HCT116 (cell line): Measurements from ENCODE around the gene PBX1. TPM values are rescaled to one million over a fixed set of nuclear protein-coding genes. Genes with fewer than 3 reads are reported as not detected.

ENCODE experiments used
- ATAC-seq: fragments of 200-7000 bp; cut with Tn5 transposase; 2 replicates; pipeline ENCODE4 v1.9.1; 2020; ENCODE audit warnings: mild to moderate bottlenecking, moderate library complexity
- BruUV-seq: library from RNA; stranded (reverse); fragments of 400-500 nt; replicated peaks from 2 replicates; lab custom pipeline; 2021; lab: Mats Ljungman, UMichigan
- CTCF ChIA-PET: fragments of 300-600 bp; sonication (Branson Sonifier 250); formaldehyde crosslinking; loops from one replicate; lab custom pipeline; 2021; ENCODE audit warnings: antibody characterized with exemption; lab: Charles Lee
- POLR2A ChIA-PET: fragments of 300-600, 350-600 bp; sonication (Branson Sonifier 250); formaldehyde crosslinking; loops from one replicate; lab custom pipeline; 2021; ENCODE audit warnings: antibody characterized with exemption; lab: Charles Lee
- RAD21 ChIA-PET, 2 experiments: fragments of 300-600 bp; sonication (Branson Sonifier 250); formaldehyde crosslinking; loops; one replicate each; lab custom pipeline; 2023; ENCODE audit warnings: low total read pairs in 2 of 2; ENCODE audit not compliant: uncharacterized antibody in 2 of 2, unreplicated experiment in 2 of 2, low non-redundant PET in 1 of 2; lab: Charles Lee
- DNase-seq: peaks from one replicate; pipeline ENCODE4 v3.0.0-alpha.2; 2010; ENCODE audit warnings: low read depth, low spot score
- H2AFZ ChIP-seq: fragments of 200-600 bp; shearing (Covaris generic), sonication (generic); 2 replicates; pipeline ENCODE4 v1.6.1; 2017; ENCODE audit warnings: low read depth, mixed run types, mixed read lengths, antibody characterized with exemption, low read length; ENCODE audit not compliant: poor library complexity, severe bottlenecking
- H3K27ac ChIP-seq: 2 replicates; pipeline ENCODE4 v1.5.1; 2012; ENCODE audit warnings: low read depth, low read length
- H3K27me3 ChIP-seq: fragments of 200-600 bp; sonication (generic); 2 replicates; pipeline ENCODE4 v1.6.1; 2016; ENCODE audit warnings: mixed run types, low read length, mixed read lengths; ENCODE audit not compliant: insufficient read depth
- H3K36me3 ChIP-seq, 2 experiments: fragments of 200-500 bp in 1 of 2; fragments of 200-600 bp in 1 of 2; sonication (Bioruptor generic) in 1 of 2; sonication (generic) in 1 of 2; 2 replicates each; pipeline versions ENCODE4 v1.5.1 to v1.6.1; 2014 to 2016; ENCODE audit warnings: low read length in 2 of 2, inconsistent platforms in 1 of 2, mixed read lengths in 1 of 2, mixed run types in 1 of 2; ENCODE audit not compliant: insufficient read depth in 2 of 2, control insufficient read depth in 1 of 2
- H3K4me1 ChIP-seq, 2 experiments: fragments of 200-600 bp in 1 of 2; sonication (generic) in 1 of 2; 2 replicates each; pipeline versions ENCODE4 v1.5.1 to v1.6.1; 2012 to 2017; ENCODE audit warnings: low read length in 2 of 2, inconsistent platforms in 1 of 2, mild to moderate bottlenecking in 1 of 2, mixed read lengths in 1 of 2, mixed run types in 1 of 2, moderate library complexity in 1 of 2; ENCODE audit not compliant: insufficient read depth in 2 of 2, control insufficient read depth in 1 of 2
- H3K4me2 ChIP-seq: fragments of 200-600 bp; sonication (generic); 2 replicates; pipeline ENCODE4 v1.6.1; 2017; ENCODE audit warnings: mixed run types, low read length, mixed read lengths
- H3K4me3 ChIP-seq, 2 experiments: fragments of 200-600 bp in 1 of 2; sonication (generic) in 1 of 2; replicated peaks in 1 of 2; 2 replicates each; pipeline ENCODE4 v1.5.1; 2011 to 2016; ENCODE audit warnings: low read length in 2 of 2, control low read depth in 1 of 2, low read depth in 1 of 2, mild to moderate bottlenecking in 1 of 2, mixed read lengths in 1 of 2, mixed run types in 1 of 2
- H3K79me2 ChIP-seq: fragments of 200-600 bp; sonication (generic); 2 replicates; pipeline ENCODE4 v1.6.1; 2017; ENCODE audit warnings: mild to moderate bottlenecking, mixed run types, low read length, moderate library complexity, mixed read lengths; ENCODE audit not compliant: insufficient read depth
- H3K9ac ChIP-seq: fragments of 200-600 bp; sonication (generic); 2 replicates; pipeline ENCODE4 v1.6.1; 2016; ENCODE audit warnings: low read length, mixed read lengths
- H3K9me2 ChIP-seq: fragments of 200-600 bp; sonication (generic), shearing (Covaris generic); 2 replicates; pipeline ENCODE4 v1.6.1; 2017; ENCODE audit warnings: mixed run types, mild to moderate bottlenecking, moderate library complexity; ENCODE audit not compliant: insufficient read depth
- H3K9me3 ChIP-seq, 2 experiments: fragments of 200-500 bp in 1 of 2; fragments of 200-600 bp in 1 of 2; sonication (Bioruptor generic) in 1 of 2; sonication (generic) in 1 of 2; 2 replicates each; pipeline ENCODE4 v1.6.1; 2014 to 2017; ENCODE audit warnings: low read length in 2 of 2, mixed read lengths in 2 of 2, inconsistent platforms in 1 of 2, low read depth in 1 of 2, mild to moderate bottlenecking in 1 of 2, mixed run types in 1 of 2, moderate library complexity in 1 of 2; ENCODE audit not compliant: control insufficient read depth in 1 of 2, insufficient read depth in 1 of 2
- H4K20me1 ChIP-seq: fragments of 200-600 bp; sonication (generic), shearing (Covaris generic); 2 replicates; pipeline ENCODE4 v1.6.1; 2017; ENCODE audit warnings: mixed run types, mild to moderate bottlenecking, moderate library complexity; ENCODE audit not compliant: insufficient read depth
- EZH2 ChIP-seq: fragments of 200-600 bp; sonication (generic); IDR thresholded peaks from 2 replicates; pipeline ENCODE4 v1.6.1; 2017; ENCODE audit warnings: antibody characterized with exemption, mixed run types
- EZH2phosphoT487 ChIP-seq: fragments of 200-600 bp; IDR thresholded peaks from 2 replicates; pipeline ENCODE4 v1.6.1; 2018; ENCODE audit warnings: antibody characterized with exemption, borderline replicate concordance
- FOSL1 ChIP-seq: IDR thresholded peaks from 2 replicates; pipeline ENCODE4 v1.6.1; 2012; ENCODE audit warnings: low read depth
- JUND ChIP-seq: IDR thresholded peaks from 2 replicates; pipeline ENCODE4 v1.6.1; 2012
- RAD21 ChIP-seq: IDR thresholded peaks from 2 replicates; pipeline ENCODE4 v1.6.1; 2012; ENCODE audit warnings: low read depth, mild to moderate bottlenecking
- REST ChIP-seq: IDR thresholded peaks from 2 replicates; pipeline ENCODE4 v1.6.1; 2012; ENCODE audit warnings: low read depth
- SIN3A ChIP-seq: IDR thresholded peaks from 2 replicates; pipeline ENCODE4 v1.6.1; 2012; ENCODE audit warnings: low read depth
- TCF7L2 ChIP-seq: IDR thresholded peaks from 2 replicates; pipeline ENCODE4 v1.7.0; 2011; ENCODE audit warnings: borderline replicate concordance, inconsistent platforms; ENCODE audit not compliant: insufficient read depth, insufficient read length; ENCODE audit errors: extremely low read depth
- ZBTB33 ChIP-seq: IDR thresholded peaks from 2 replicates; pipeline ENCODE4 v1.6.1; 2011; ENCODE audit warnings: mild to moderate bottlenecking, low read length, moderate library complexity; ENCODE audit not compliant: insufficient replicate concordance; ENCODE audit errors: extremely low read depth
- ZFX ChIP-seq: fragments of 450-650 bp; IDR thresholded peaks from 2 replicates; pipeline ENCODE4 v1.6.1; 2017
- ZNF274 ChIP-seq: fragments of 200-500 bp; sonication (Bioruptor generic); IDR thresholded peaks from 2 replicates; pipeline ENCODE4 v1.6.1; 2014; ENCODE audit warnings: mild to moderate bottlenecking, low read depth, low read length, inconsistent platforms
- intact Hi-C: fragments of 100-400 bp; cut with micrococcal nuclease; formaldehyde crosslinking; loops from 2 replicates; pipeline ENCODE4 v1.10.0; 2022
- total RNA-seq: library from RNA; stranded (reverse); gene quantifications from one replicate; pipeline ENCODE4 v1.2.1, GENCODE V29; 2021; ENCODE audit not compliant: unreplicated experiment
- TF ChIP-seq, protein P1 (sequence below): IDR thresholded peaks from 2 replicates; pipeline ENCODE4 v1.6.1; 2012
- TF ChIP-seq, protein P2 (sequence below): IDR thresholded peaks from 2 replicates; pipeline ENCODE4 v1.6.1; 2012

Gene PBX1
- total RNA-seq, 1 experiment from 2014 or later: 29.6 TPM

- no peak for TF ChIP-seq ZNF274
- no peak for TF ChIP-seq SIN3A
- TF ChIP-seq EZH2phosphoT487: no peak
- TF ChIP-seq TCF7L2: no peak
- TF ChIP-seq, protein P1, sequence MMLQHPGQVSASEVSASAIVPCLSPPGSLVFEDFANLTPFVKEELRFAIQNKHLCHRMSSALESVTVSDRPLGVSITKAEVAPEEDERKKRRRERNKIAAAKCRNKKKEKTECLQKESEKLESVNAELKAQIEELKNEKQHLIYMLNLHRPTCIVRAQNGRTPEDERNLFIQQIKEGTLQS: no peak
These were observed 69.8 kb downstream of the PBX1 start (continued) for GRCh38 chr1:164628772-164629171.

- CTCF ChIA-PET: no interaction called here
- POLR2A ChIA-PET: no interaction called here
- no TSS peak for BruUV-seq
- Histone ChIP-seq H3K9ac (no peak overlapping the region), H3K4me2 (no peak overlapping the region), H3K79me2 (no peaks in the 10 kb centered on the region), H3K4me3 (no peak overlapping the region), H3K27me3 (no peaks in the 10 kb centered on the region), H3K4me1 (peaks cover 4 to 11% of the 10 kb centered on the region in 2 experiments; a peak in 2 of 4 replicates), H3K9me2 (no peaks in the 10 kb centered on the region), H3K36me3 (no peaks in the 10 kb centered on the region), H3K27ac (no peak overlapping the region), H2AFZ (no peak overlapping the region), H4K20me1 (no peaks in the 10 kb centered on the region), H3K9me3 (no peaks in the 10 kb centered on the region)
- intact Hi-C loops: no loop called here
- no peak for ATAC-seq
- RAD21 ChIA-PET: no interaction called here
- no peak for DNase-seq
- TF ChIP-seq, protein P2, sequence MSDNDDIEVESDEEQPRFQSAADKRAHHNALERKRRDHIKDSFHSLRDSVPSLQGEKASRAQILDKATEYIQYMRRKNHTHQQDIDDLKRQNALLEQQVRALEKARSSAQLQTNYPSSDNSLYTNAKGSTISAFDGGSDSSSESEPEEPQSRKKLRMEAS: no peak
- TF ChIP-seq ZFX (no peak), REST (no peak), FOSL1 (no peak), JUND (no peak), RAD21 (no peak), ZBTB33 (no peak), EZH2 (no peak)
These were observed 71.0 kb downstream of the PBX1 start for GRCh38 chr1:164629971-164630370.
